ENCODE data around the gene SFTPA2.
"Not testable (repeated sequence)": the region's sequence is repeated elsewhere in the genome, so short reads cannot be mapped to it uniquely, and the experiment has no call there.

SFTPA2 gene

GRCh38 chr10:79562135-79562756 lies 2.0 kb upstream of the SFTPA2 start:
- peaks cover 0 to 2% (median 0%) of the 10 kb centered on the region in 3 experiments for H3K27me3 ChIP-seq (ENCODE audit: control insufficient read depth in 3 of 3, insufficient read depth in 3 of 3, low read depth in 1 of 3, low read length in 3 of 3)
- H3K9me3 ChIP-seq (replicated peaks in 1 of 2; ENCODE audit: control insufficient read depth in 2 of 2, insufficient read depth in 1 of 2, low read depth in 1 of 2, low read length in 2 of 2), result no peaks in the 10 kb centered on the region
- H2AK5ac ChIP-seq (ENCODE audit: low read depth, low read length), result no peak overlapping the region
- H2BK5ac ChIP-seq (ENCODE audit: low read length), result no peak overlapping the region
- WGBS, 2 donors (ENCODE audit: extremely low coverage in 2 of 2, insufficient read length in 2 of 2, insufficient replicate concordance in 1 of 2), result no CpG with 5 or more reads among the region's 17 CpGs
- peak overlapping the region; percentile 9 for H3K23ac ChIP-seq (ENCODE audit: low read depth, low read length, poor library complexity)
- peak overlapping the region; percentile 44 for H3K9ac ChIP-seq (ENCODE audit: low read depth, low read length, poor library complexity)
- no peak overlapping the region for H2BK12ac ChIP-seq (ENCODE audit: low read length)
- H4K91ac ChIP-seq (ENCODE audit: low read depth, low read length, poor library complexity), result no peak overlapping the region
- peak overlapping the region in 1 of 2 donors; percentile 13 for H3K4me3 ChIP-seq (ENCODE audit: low read length in 2 of 2)
- H3K36me3 ChIP-seq (replicated peaks in 1 of 2; ENCODE audit: control insufficient read depth in 2 of 2, insufficient read depth in 2 of 2, low read length in 2 of 2), result no peaks in the 10 kb centered on the region
- DNase-seq (ENCODE audit: low spot score), result peak; percentile 53
- no peak overlapping the region for H2BK15ac ChIP-seq (ENCODE audit: low read length)
- no peak overlapping the region for H4K8ac ChIP-seq (ENCODE audit: low read depth, low read length)
- H3K79me1 ChIP-seq (ENCODE audit: low read depth, low read length), result no peaks in the 10 kb centered on the region
- H3K18ac ChIP-seq (ENCODE audit: low read length), result peak overlapping the region; percentile 81
- H3K27ac ChIP-seq (replicated peaks; ENCODE audit: low read length), result no peak overlapping the region
- H3K4ac ChIP-seq (ENCODE audit: low read length), result no peak overlapping the region
- peak overlapping the region; percentile 79 for H2AFZ ChIP-seq (ENCODE audit: low read length)
- no peak overlapping the region for H2BK120ac ChIP-seq (ENCODE audit: low read depth, low read length)
- peaks cover 2% of the 10 kb centered on the region in 2 donors for H3K4me1 ChIP-seq (ENCODE audit: control insufficient read depth in 2 of 2, insufficient read depth in 1 of 2, low read depth in 1 of 2, low read length in 2 of 2)
- no peak overlapping the region for H3K14ac ChIP-seq (ENCODE audit: low read length)
- no peak overlapping the region for H3K4me2 ChIP-seq (ENCODE audit: insufficient read depth, low read length, poor library complexity, severe bottlenecking)

GRCh38 chr10:79561257-79561656 lies 1.1 kb upstream of the SFTPA2 start:
- Histone ChIP-seq H3K27me3 (ENCODE audit: control insufficient read depth in 3 of 3, insufficient read depth in 3 of 3, low read depth in 1 of 3, low read length in 3 of 3) (peaks cover 0 to 2% (median 0%) of the 10 kb centered on the region in 3 experiments), H2BK12ac (ENCODE audit: low read length) (no peak overlapping the region), H3K18ac (ENCODE audit: low read length) (no peak overlapping the region), H3K4me3 (ENCODE audit: low read length in 2 of 2) (no peak overlapping the region), H3K23ac (ENCODE audit: low read depth, low read length, poor library complexity) (no peak overlapping the region), H3K4me2 (ENCODE audit: insufficient read depth, low read length, poor library complexity, severe bottlenecking) (no peak overlapping the region), H3K14ac (ENCODE audit: low read length) (no peak overlapping the region), H2AK5ac (ENCODE audit: low read depth, low read length) (no peak overlapping the region), H3K4me1 (ENCODE audit: control insufficient read depth in 2 of 2, insufficient read depth in 1 of 2, low read depth in 1 of 2, low read length in 2 of 2) (peaks cover 2% of the 10 kb centered on the region in 2 donors), H2AFZ (ENCODE audit: low read length) (no peak overlapping the region), H2BK15ac (ENCODE audit: low read length) (no peak overlapping the region), H3K9ac (ENCODE audit: low read depth, low read length, poor library complexity) (no peak overlapping the region), H2BK5ac (ENCODE audit: low read length) (no peak overlapping the region), H3K9me3 (replicated peaks in 1 of 2; ENCODE audit: control insufficient read depth in 2 of 2, insufficient read depth in 1 of 2, low read depth in 1 of 2, low read length in 2 of 2) (no peaks in the 10 kb centered on the region), H4K8ac (ENCODE audit: low read depth, low read length) (no peak overlapping the region), H2BK120ac (ENCODE audit: low read depth, low read length) (no peak overlapping the region), H4K91ac (ENCODE audit: low read depth, low read length, poor library complexity) (no peak overlapping the region), H3K4ac (ENCODE audit: low read length) (no peak overlapping the region), H3K36me3 (replicated peaks in 1 of 2; ENCODE audit: control insufficient read depth in 2 of 2, insufficient read depth in 2 of 2, low read length in 2 of 2) (no peaks in the 10 kb centered on the region), H3K27ac (replicated peaks; ENCODE audit: low read length) (no peak overlapping the region), H3K79me1 (ENCODE audit: low read depth, low read length) (no peaks in the 10 kb centered on the region)
- no peak for DNase-seq (ENCODE audit: low spot score)
- WGBS, 2 donors (ENCODE audit: extremely low coverage in 2 of 2, insufficient read length in 2 of 2, insufficient replicate concordance in 1 of 2), result no CpG with 5 or more reads among the region's 3 CpGs

- no peaks in the 10 kb centered on the region for H3K36me3 ChIP-seq (replicated peaks in 1 of 2; ENCODE audit: control insufficient read depth in 2 of 2, insufficient read depth in 2 of 2, low read length in 2 of 2)
- no peak for DNase-seq (ENCODE audit: low spot score)
- no peak overlapping the region for H2BK5ac ChIP-seq (ENCODE audit: low read length)
- H3K27me3 ChIP-seq (ENCODE audit: control insufficient read depth in 3 of 3, insufficient read depth in 3 of 3, low read depth in 1 of 3, low read length in 3 of 3), result peaks cover 0 to 6% (median 0%) of the 10 kb centered on the region in 3 experiments
- no peak overlapping the region for H2BK12ac ChIP-seq (ENCODE audit: low read length)
- no peak overlapping the region for H4K91ac ChIP-seq (ENCODE audit: low read depth, low read length, poor library complexity)
- no peaks in the 10 kb centered on the region for H3K9me3 ChIP-seq (replicated peaks in 1 of 2; ENCODE audit: control insufficient read depth in 2 of 2, insufficient read depth in 1 of 2, low read depth in 1 of 2, low read length in 2 of 2)
- no peak overlapping the region for H3K23ac ChIP-seq (ENCODE audit: low read depth, low read length, poor library complexity)
- peaks cover 2% of the 10 kb centered on the region in 2 donors for H3K4me1 ChIP-seq (ENCODE audit: control insufficient read depth in 2 of 2, insufficient read depth in 1 of 2, low read depth in 1 of 2, low read length in 2 of 2)
- H2AK5ac ChIP-seq (ENCODE audit: low read depth, low read length), result no peak overlapping the region
- H3K14ac ChIP-seq (ENCODE audit: low read length), result no peak overlapping the region
- no peak overlapping the region for H3K4me2 ChIP-seq (ENCODE audit: insufficient read depth, low read length, poor library complexity, severe bottlenecking)
- H3K4me3 ChIP-seq (ENCODE audit: low read length in 2 of 2), result no peak overlapping the region
- H2BK120ac ChIP-seq (ENCODE audit: low read depth, low read length), result no peak overlapping the region
- H2BK15ac ChIP-seq (ENCODE audit: low read length), result no peak overlapping the region
- no peak overlapping the region for H3K27ac ChIP-seq (replicated peaks; ENCODE audit: low read length)
- H3K4ac ChIP-seq (ENCODE audit: low read length), result no peak overlapping the region
- H2AFZ ChIP-seq (ENCODE audit: low read length), result no peak overlapping the region
- H3K9ac ChIP-seq (ENCODE audit: low read depth, low read length, poor library complexity), result no peak overlapping the region
- WGBS, 2 donors (ENCODE audit: extremely low coverage in 2 of 2, insufficient read length in 2 of 2, insufficient replicate concordance in 1 of 2), result no CpG with 5 or more reads among the region's 2 CpGs
- no peaks in the 10 kb centered on the region for H3K79me1 ChIP-seq (ENCODE audit: low read depth, low read length)
- H4K8ac ChIP-seq (ENCODE audit: low read depth, low read length), result no peak overlapping the region
- no peak overlapping the region for H3K18ac ChIP-seq (ENCODE audit: low read length)
Measured at GRCh38 chr10:79559726-79560125, 481 bp downstream of the SFTPA2 start.

- H3K9ac ChIP-seq (ENCODE audit: low read depth, low read length, poor library complexity), result peak overlapping the region; percentile 44
- H2BK120ac ChIP-seq (ENCODE audit: low read depth, low read length), result not testable (repeated sequence)
Measured at GRCh38 chr10:79556961-79557360, 3.2 kb downstream of the SFTPA2 start.

More at GRCh38 chr10:79556961-79557360, 3.2 kb downstream of the SFTPA2 start:
- not testable (repeated sequence) for H3K18ac ChIP-seq (ENCODE audit: low read length); H3K23ac ChIP-seq (ENCODE audit: low read depth, low read length, poor library complexity); H3K4me3 ChIP-seq (ENCODE audit: low read length in 2 of 2); H4K91ac ChIP-seq (ENCODE audit: low read depth, low read length, poor library complexity); DNase-seq (ENCODE audit: low spot score); H3K27ac ChIP-seq (replicated peaks; ENCODE audit: low read length); H2BK12ac ChIP-seq (ENCODE audit: low read length); H3K4me1 ChIP-seq (ENCODE audit: control insufficient read depth in 2 of 2, insufficient read depth in 1 of 2, low read depth in 1 of 2, low read length in 2 of 2); H3K79me1 ChIP-seq (ENCODE audit: low read depth, low read length); H2BK5ac ChIP-seq (ENCODE audit: low read length); H3K36me3 ChIP-seq (replicated peaks in 1 of 2; ENCODE audit: control insufficient read depth in 2 of 2, insufficient read depth in 2 of 2, low read length in 2 of 2); H3K27me3 ChIP-seq (ENCODE audit: control insufficient read depth in 3 of 3, insufficient read depth in 3 of 3, low read depth in 1 of 3, low read length in 3 of 3); H2AFZ ChIP-seq (ENCODE audit: low read length); H4K8ac ChIP-seq (ENCODE audit: low read depth, low read length); H3K14ac ChIP-seq (ENCODE audit: low read length); H3K4ac ChIP-seq (ENCODE audit: low read length); H2BK15ac ChIP-seq (ENCODE audit: low read length); H3K4me2 ChIP-seq (ENCODE audit: insufficient read depth, low read length, poor library complexity, severe bottlenecking); H2AK5ac ChIP-seq (ENCODE audit: low read depth, low read length); H3K9me3 ChIP-seq (replicated peaks in 1 of 2; ENCODE audit: control insufficient read depth in 2 of 2, insufficient read depth in 1 of 2, low read depth in 1 of 2, low read length in 2 of 2)
- WGBS, 2 donors (ENCODE audit: extremely low coverage in 2 of 2, insufficient read length in 2 of 2, insufficient replicate concordance in 1 of 2), result no CpG with 5 or more reads among the region's 3 CpGs

Data from neuronal stem cell (in vitro differentiated cells).